Parathyroid adenoma (tissue), 2 donors: Measurements from ENCODE around the gene ALAS1.

Experiments
- H2AFZ ChIP-seq: fragments of 300-600 bp; sonication (generic); one replicate; pipeline ENCODE4 v1.7.0; 2017; ENCODE audit warnings: antibody characterized with exemption, mild to moderate bottlenecking
- H3K27ac ChIP-seq: fragments of 300-600 bp; sonication (generic); one replicate; pipeline ENCODE4 v1.7.0; 2017
- H3K27me3 ChIP-seq: fragments of 300-600 bp; sonication (generic); one replicate; pipeline ENCODE4 v1.7.0; 2017; ENCODE audit warnings: low read length; ENCODE audit not compliant: control insufficient read depth, insufficient read depth
- H3K36me3 ChIP-seq: fragments of 300-600 bp; sonication (generic); one replicate; pipeline ENCODE4 v1.7.0; 2017; ENCODE audit warnings: low read length; ENCODE audit not compliant: control insufficient read depth, insufficient read depth
- H3K4me1 ChIP-seq: fragments of 300-600 bp; sonication (generic); one replicate; pipeline ENCODE4 v1.7.0; 2017; ENCODE audit warnings: control low read depth
- H3K4me2 ChIP-seq: fragments of 300-600 bp; sonication (generic); one replicate; pipeline ENCODE4 v1.7.0; 2017; ENCODE audit warnings: low read length
- H3K4me3 ChIP-seq: fragments of 300-600 bp; sonication (generic); one replicate; pipeline ENCODE4 v1.7.0; 2017; ENCODE audit warnings: low read depth, low read length
- H3K79me2 ChIP-seq: fragments of 300-600 bp; sonication (generic); one replicate; pipeline ENCODE4 v1.7.0; 2017; ENCODE audit warnings: control low read depth
- H3K9ac ChIP-seq: fragments of 300-600 bp; sonication (generic); one replicate; pipeline ENCODE4 v1.7.0; 2017; ENCODE audit warnings: mild to moderate bottlenecking
- H3K9me3 ChIP-seq: fragments of 300-600 bp; sonication (generic); one replicate; pipeline ENCODE4 v1.7.0; 2017; ENCODE audit warnings: low read length; ENCODE audit not compliant: control insufficient read depth
- TF ChIP-seq, protein P1 (sequence below): fragments of 300-600 bp; sonication (generic); IDR thresholded peaks from one replicate; pipeline ENCODE4 v1.7.0; 2017; ENCODE audit warnings: antibody characterized with exemption, mild to moderate bottlenecking
- donor health status: primary hyperparathyroidism.

ALAS1 gene

DNA sequence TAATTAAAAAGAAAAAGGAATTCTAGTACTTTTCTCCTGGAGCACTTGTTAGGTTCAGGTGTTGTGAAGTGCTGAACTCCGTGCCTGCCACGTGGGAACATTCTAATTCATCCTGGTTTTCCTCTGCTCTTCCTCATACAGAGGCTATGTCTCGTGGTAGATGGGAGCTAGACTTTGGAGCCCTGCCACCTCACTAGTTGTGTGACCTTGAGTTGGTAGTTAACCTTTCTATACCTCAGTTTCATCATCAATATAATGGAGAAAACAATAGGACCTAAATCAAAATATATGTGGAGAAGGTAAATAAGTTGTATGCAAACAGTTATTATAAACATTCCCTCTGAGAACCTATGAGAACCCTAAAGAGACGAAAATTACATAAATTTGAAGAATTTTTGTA lies 10.6 kb downstream of the ALAS1 start:
- Histone ChIP-seq H3K36me3 (no peaks in the 10 kb centered on the region), H3K9ac (no peak overlapping the region), H3K27ac (no peak overlapping the region), H3K4me3 (no peak overlapping the region), H3K4me2 (no peak overlapping the region), H3K79me2 (no peaks in the 10 kb centered on the region), H3K4me1 (no peaks in the 10 kb centered on the region), H3K27me3 (no peaks in the 10 kb centered on the region), H2AFZ (no peak overlapping the region), H3K9me3 (no peaks in the 10 kb centered on the region)
- TF ChIP-seq, protein P1, sequence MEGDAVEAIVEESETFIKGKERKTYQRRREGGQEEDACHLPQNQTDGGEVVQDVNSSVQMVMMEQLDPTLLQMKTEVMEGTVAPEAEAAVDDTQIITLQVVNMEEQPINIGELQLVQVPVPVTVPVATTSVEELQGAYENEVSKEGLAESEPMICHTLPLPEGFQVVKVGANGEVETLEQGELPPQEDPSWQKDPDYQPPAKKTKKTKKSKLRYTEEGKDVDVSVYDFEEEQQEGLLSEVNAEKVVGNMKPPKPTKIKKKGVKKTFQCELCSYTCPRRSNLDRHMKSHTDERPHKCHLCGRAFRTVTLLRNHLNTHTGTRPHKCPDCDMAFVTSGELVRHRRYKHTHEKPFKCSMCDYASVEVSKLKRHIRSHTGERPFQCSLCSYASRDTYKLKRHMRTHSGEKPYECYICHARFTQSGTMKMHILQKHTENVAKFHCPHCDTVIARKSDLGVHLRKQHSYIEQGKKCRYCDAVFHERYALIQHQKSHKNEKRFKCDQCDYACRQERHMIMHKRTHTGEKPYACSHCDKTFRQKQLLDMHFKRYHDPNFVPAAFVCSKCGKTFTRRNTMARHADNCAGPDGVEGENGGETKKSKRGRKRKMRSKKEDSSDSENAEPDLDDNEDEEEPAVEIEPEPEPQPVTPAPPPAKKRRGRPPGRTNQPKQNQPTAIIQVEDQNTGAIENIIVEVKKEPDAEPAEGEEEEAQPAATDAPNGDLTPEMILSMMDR, result no peak

DNA sequence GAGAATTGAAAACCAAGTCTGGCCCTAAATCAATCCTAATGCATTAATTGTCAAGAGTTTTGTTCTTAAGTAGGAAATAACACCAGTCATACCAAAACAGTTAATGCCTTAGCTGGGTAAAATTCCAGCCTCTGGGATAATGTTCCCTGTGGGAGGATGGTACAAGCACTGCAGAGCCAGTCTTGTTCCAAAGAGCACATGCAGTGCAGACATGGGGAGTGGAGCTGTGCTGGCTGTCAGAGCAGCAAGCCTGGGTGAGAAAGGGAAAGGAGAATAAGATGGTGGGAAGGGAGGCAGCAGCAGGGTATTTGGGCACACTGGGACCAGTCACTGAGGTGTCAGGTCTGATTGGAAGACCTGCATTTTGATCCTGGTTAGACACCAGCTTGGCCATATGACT lies 12.1 kb downstream of the ALAS1 start:
- Histone ChIP-seq H3K9me3 (no peaks in the 10 kb centered on the region), H3K4me1 (no peaks in the 10 kb centered on the region), H2AFZ (no peak overlapping the region), H3K4me3 (no peak overlapping the region), H3K36me3 (no peaks in the 10 kb centered on the region), H3K27me3 (no peaks in the 10 kb centered on the region), H3K9ac (no peak overlapping the region), H3K79me2 (no peaks in the 10 kb centered on the region), H3K27ac (no peak overlapping the region), H3K4me2 (no peak overlapping the region)
- TF ChIP-seq, protein P1, result no peak

DNA sequence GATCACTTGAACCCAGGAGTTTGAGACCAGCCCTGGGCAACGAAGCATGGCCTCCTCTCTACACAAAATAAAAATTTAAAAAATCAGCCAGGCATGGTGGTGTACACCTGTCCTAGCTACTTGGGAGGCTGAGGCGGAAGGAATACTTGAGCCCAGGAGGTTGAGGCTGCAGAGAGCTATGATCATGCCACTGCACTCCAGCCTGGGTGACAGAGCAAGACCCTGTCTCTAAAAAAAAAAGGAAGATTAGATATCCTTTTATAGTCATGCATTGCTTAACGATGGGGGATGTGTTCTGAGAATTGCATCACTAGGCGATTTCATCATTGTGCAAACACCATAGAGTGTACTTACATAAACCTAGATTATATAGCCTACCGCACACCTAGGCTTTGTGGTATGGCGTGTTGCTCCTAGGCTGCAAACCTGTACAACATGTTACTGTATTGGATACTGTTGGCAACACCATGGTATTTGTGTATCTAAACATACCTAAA lies 12.6 kb downstream of the ALAS1 start:
- H2AFZ ChIP-seq, result no peak overlapping the region
- no peaks in the 10 kb centered on the region for H3K79me2 ChIP-seq
- H3K4me3 ChIP-seq, result no peak overlapping the region
- no peak overlapping the region for H3K9ac ChIP-seq
- H3K4me1 ChIP-seq, result no peaks in the 10 kb centered on the region
- no peak overlapping the region for H3K4me2 ChIP-seq
- no peaks in the 10 kb centered on the region for H3K9me3 ChIP-seq
- no peaks in the 10 kb centered on the region for H3K27me3 ChIP-seq
- no peak overlapping the region for H3K27ac ChIP-seq
- TF ChIP-seq, protein P1, result no peak
- H3K36me3 ChIP-seq, result no peaks in the 10 kb centered on the region

DNA sequence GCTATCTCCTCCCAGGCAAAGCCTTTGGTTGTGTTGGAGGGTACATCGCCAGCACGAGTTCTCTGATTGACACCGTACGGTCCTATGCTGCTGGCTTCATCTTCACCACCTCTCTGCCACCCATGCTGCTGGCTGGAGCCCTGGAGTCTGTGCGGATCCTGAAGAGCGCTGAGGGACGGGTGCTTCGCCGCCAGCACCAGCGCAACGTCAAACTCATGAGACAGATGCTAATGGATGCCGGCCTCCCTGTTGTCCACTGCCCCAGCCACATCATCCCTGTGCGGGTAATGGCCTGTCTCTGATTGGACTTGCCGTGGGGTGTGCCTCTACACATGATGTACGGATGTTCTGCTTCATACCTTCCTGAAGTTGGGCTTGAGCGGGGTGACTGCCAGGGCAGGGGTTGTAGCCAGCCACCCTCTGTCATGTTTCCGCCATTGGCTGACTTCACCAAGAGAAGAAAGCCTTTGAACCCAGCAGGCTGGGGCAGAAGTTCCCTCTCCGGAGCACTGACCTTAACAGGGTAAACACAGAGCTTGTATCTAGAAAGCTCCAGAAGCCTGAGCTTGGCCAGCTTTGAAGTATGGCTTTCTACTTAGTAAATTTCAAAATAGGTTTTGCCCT lies 13.4 kb downstream of the ALAS1 start:
- TF ChIP-seq, protein P1, result no peak
- Histone ChIP-seq H2AFZ (no peak overlapping the region), H3K36me3 (no peaks in the 10 kb centered on the region), H3K9me3 (no peaks in the 10 kb centered on the region), H3K4me2 (no peak overlapping the region), H3K4me3 (no peak overlapping the region), H3K9ac (no peak overlapping the region), H3K4me1 (no peaks in the 10 kb centered on the region), H3K79me2 (no peaks in the 10 kb centered on the region), H3K27ac (no peak overlapping the region), H3K27me3 (no peaks in the 10 kb centered on the region)

DNA sequence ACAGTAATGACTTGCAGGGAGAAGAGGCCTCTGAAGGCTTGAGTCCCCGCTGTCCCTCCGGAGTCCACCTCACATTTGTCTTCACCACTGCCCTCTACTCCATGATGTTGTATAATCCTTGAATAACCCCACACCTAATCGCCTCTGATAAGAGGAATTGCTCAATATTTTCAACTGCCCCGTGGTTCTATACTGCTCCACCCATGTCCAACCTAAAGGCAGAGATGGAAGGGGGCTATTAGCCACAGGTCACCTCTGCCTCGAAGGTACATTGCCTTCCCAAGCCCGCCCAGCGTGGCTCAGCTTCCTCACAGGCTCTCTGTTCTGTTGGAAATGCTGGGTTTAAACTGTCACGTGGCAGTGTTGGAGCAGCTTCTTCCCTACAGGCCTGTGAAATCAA lies 15.0 kb downstream of the ALAS1 start:
- H2AFZ ChIP-seq, result no peak overlapping the region
- peaks cover 5% of the 10 kb centered on the region for H3K4me1 ChIP-seq
- no peak overlapping the region for H3K9ac ChIP-seq
- H3K4me3 ChIP-seq, result no peak overlapping the region
- H3K79me2 ChIP-seq, result no peaks in the 10 kb centered on the region
- H3K36me3 ChIP-seq, result no peaks in the 10 kb centered on the region
- H3K4me2 ChIP-seq, result no peak overlapping the region
- TF ChIP-seq, protein P1, result no peak
- no peaks in the 10 kb centered on the region for H3K9me3 ChIP-seq
- no peaks in the 10 kb centered on the region for H3K27me3 ChIP-seq
- H3K27ac ChIP-seq, result no peak overlapping the region
